ENCODE data around the gene EN2. TPM values are rescaled to one million over a fixed set of nuclear protein-coding genes. Genes with fewer than 3 reads are reported as not detected.

The EN2 gene
- total and polyA plus RNA-seq, 2 of the 4 experiments (the other 2 are of a cell fraction), result not detected

- in situ Hi-C loops (cut with MboI; ENCODE audit: low sequenced_read_pairs), result no loop called here
- intact Hi-C loops (cut with micrococcal nuclease), result no loop called here
- POLR2A ChIA-PET (ENCODE audit: unreplicated experiment), result no interaction called here
These were observed 27.3 kb upstream of the EN2 start for GRCh38 chr7:155430606-155431005.

More at GRCh38 chr7:155430606-155431005, 27.3 kb upstream of the EN2 start:
- Histone ChIP-seq H3K4me2 (ENCODE audit: low read depth, low read length) (no peak overlapping the region), H3K4me3 (ENCODE audit: insufficient read depth, low read depth, low read length) (no peak overlapping the region), H3K18ac (ENCODE audit: low read depth, low read length) (no peak overlapping the region), H3K27ac (ENCODE audit: insufficient read depth, low read length) (no peak overlapping the region), H3K9me1 (ENCODE audit: insufficient read depth, low read length) (no peaks in the 10 kb centered on the region; the same call in 1 of the 2 replicates), H3K79me1 (ENCODE audit: low read depth in 1 of 2, low read length in 2 of 2) (no peaks in the 10 kb centered on the region), H3K27me3 (ENCODE audit: control insufficient read depth, insufficient read depth, low read length) (no peaks in the 10 kb centered on the region; the same call in 1 of the 2 replicates), H3K4me1 (ENCODE audit: control insufficient read depth, insufficient read depth, low read length) (no peaks in the 10 kb centered on the region), H2BK20ac (ENCODE audit: low read depth, low read length) (no peak overlapping the region), H3K14ac (replicated peaks; ENCODE audit: low read depth, low read length) (no peak overlapping the region), H4K5ac (ENCODE audit: low read depth, low read length) (no peak overlapping the region), H2BK120ac (ENCODE audit: low read depth, low read length) (no peak overlapping the region), H2BK15ac (ENCODE audit: low read depth, low read length) (no peak overlapping the region), H3K4ac (ENCODE audit: low read depth, low read length) (no peak overlapping the region), H2AK5ac (ENCODE audit: low read depth, low read length) (no peak overlapping the region), H2AFZ (replicated peaks; ENCODE audit: low read length, poor library complexity) (no peak overlapping the region), H3K9ac (ENCODE audit: low read depth, low read length) (no peak overlapping the region), H2AK9ac (replicated peaks; ENCODE audit: low read depth, low read length, poor library complexity) (no peak overlapping the region), H2BK5ac (ENCODE audit: low read depth, low read length, poor library complexity, severe bottlenecking) (no peak overlapping the region), H4K20me1 (ENCODE audit: insufficient read depth, low read length) (no peaks in the 10 kb centered on the region), H3K23ac (ENCODE audit: low read depth, low read length) (no peak overlapping the region), H3K9me3 (ENCODE audit: control insufficient read depth, insufficient read depth, low read length) (no peaks in the 10 kb centered on the region), H3K36me3 (ENCODE audit: control insufficient read depth, insufficient read depth, low read length) (no peaks in the 10 kb centered on the region), H4K8ac (ENCODE audit: low read depth in 2 of 2, low read length in 2 of 2) (no peak overlapping the region), H3K56ac (ENCODE audit: extremely low read depth, insufficient read depth, low read length) (no peak overlapping the region), H4K91ac (ENCODE audit: insufficient read depth, low read depth, low read length) (no peak overlapping the region)
- WGBS, 2 experiments (ENCODE audit: extremely low coverage in 2 of 2, insufficient read length in 1 of 2), result 48% methylated on average over 3 of the region's 10 CpGs; no CpG with 5 or more reads in 1 of the 2 experiments
- ATAC-seq (ENCODE audit: low read depth) (no peak), DNase-seq (no peak)
- dilution Hi-C loops (cut with HindIII; ENCODE audit: low sequenced_read_pairs, unreplicated experiment), result no loop called here
- TF ChIP-seq, protein P1, sequence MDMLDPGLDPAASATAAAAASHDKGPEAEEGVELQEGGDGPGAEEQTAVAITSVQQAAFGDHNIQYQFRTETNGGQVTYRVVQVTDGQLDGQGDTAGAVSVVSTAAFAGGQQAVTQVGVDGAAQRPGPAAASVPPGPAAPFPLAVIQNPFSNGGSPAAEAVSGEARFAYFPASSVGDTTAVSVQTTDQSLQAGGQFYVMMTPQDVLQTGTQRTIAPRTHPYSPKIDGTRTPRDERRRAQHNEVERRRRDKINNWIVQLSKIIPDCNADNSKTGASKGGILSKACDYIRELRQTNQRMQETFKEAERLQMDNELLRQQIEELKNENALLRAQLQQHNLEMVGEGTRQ (IDR thresholded peaks at IDR 0.05; ENCODE audit: low read depth, low read length), result no peak
- TF ChIP-seq BHLHE40 (IDR thresholded peaks at IDR 0.05; ENCODE audit: low read depth, low read length) (no peak), NFE2L2 (IDR thresholded peaks at IDR 0.05; ENCODE audit: low read depth, low read length) (no peak), MAFK (IDR thresholded peaks at IDR 0.05; ENCODE audit: low read depth, low read length) (no peak), RFX5 (IDR thresholded peaks at IDR 0.05; ENCODE audit: low read depth, low read length) (no peak), RCOR1 (IDR thresholded peaks at IDR 0.05; ENCODE audit: insufficient replicate concordance, low read length) (no peak), SMC3 (IDR thresholded peaks at IDR 0.05; ENCODE audit: low read depth, low read length) (no peak)
- CTCF ChIA-PET, result no interaction called here
- no TSS peak for BruUV-seq (replicated peaks)
